Ovary (tissue), 9 donors: ENCODE data around the gene TMOD4. TPM values are rescaled to one million over a fixed set of nuclear protein-coding genes. Genes with fewer than 3 reads are reported as not detected.
A peak's percentile ranks its signal among the peaks of the same experiment; 100 is the strongest.
"Not testable (repeated sequence)": the region's sequence is repeated elsewhere in the genome, so short reads cannot be mapped to it uniquely, and the experiment has no call there.

Experiments used
- DNase-seq, 5 donors: peaks; one replicate each; pipeline ENCODE4 v3.0.0-alpha.2; 2019 to 2020
- H3K27ac ChIP-seq, 2 donors: fragments of 200-600 bp; one replicate each; pipeline versions ENCODE4 v1.5.1 to v1.8.0; 2019 to 2022
- H3K27me3 ChIP-seq: fragments of 200-600 bp; one replicate; pipeline ENCODE4 v1.8.0; 2022
- H3K36me3 ChIP-seq: fragments of 200-600 bp; sonication (generic); one replicate; pipeline ENCODE4 v1.5.1; 2019
- H3K4me1 ChIP-seq: one replicate; pipeline ENCODE4 v1.8.1; 2013; ENCODE audit warnings: mild to moderate bottlenecking, moderate library complexity; ENCODE audit not compliant: insufficient read depth
- H3K4me3 ChIP-seq: fragments of 200-600 bp; sonication (generic); one replicate; pipeline ENCODE4 v1.5.1; 2017
- H3K9me3 ChIP-seq, 2 donors: fragments of 200-600 bp in 1 of 2; sonication (generic) in 1 of 2; one replicate each; pipeline versions ENCODE4 v1.5.1 to v1.8.1; 2013 to 2019; ENCODE audit warnings: mild to moderate bottlenecking in 1 of 2, moderate library complexity in 1 of 2
- EP300 ChIP-seq: sonication (generic); formaldehyde crosslinking; IDR thresholded peaks from one replicate; pipeline ENCODE4 v1.6.1; 2017; ENCODE audit warnings: antibody characterized with exemption
- POLR2A ChIP-seq: fragments of 450-650 bp; IDR thresholded peaks from one replicate; pipeline ENCODE4 v1.6.1; 2017; ENCODE audit warnings: antibody characterized with exemption, mild to moderate bottlenecking, moderate library complexity
- WGBS, 3 donors: extraction: QIAGEN DNeasy Blood & Tissue Kit in 1 of 3; methylation state at CpG; one replicate each; pipeline versions ENCODE4 v1.1.5 to v1.1.7; 2013 to 2017; 5-methylcytosine and 5-hydroxymethylcytosine counted together
- intact Hi-C, 4 donors: fragments of 100-400 bp; cut with DNase I; formaldehyde crosslinking; loops; one replicate each; pipeline versions ENCODE4 v1.11.0 to v1.15.1; 2022 to 2023
- polyA plus RNA-seq, 2 donors: library from polyadenylated mRNA; stranded (reverse); fragments of 200-250 nt in 1 of 2; fragments of 350-450 nt in 1 of 2; fragmentation: Illumina TruSeq in 1 of 2; extraction: RNeasy Lipid Tissue Mini Kit (QIAGEN cat#74804) in 1 of 2; gene quantifications; one replicate each; pipeline ENCODE4 v1.2.3, GENCODE V29; 2013 to 2014
- total RNA-seq, 7 donors: library from RNA; depleted of rRNA in 2 of 7; stranded (reverse); fragments of >200 nt in 2 of 7; fragmentation: NEBNext Ultra II Directional in 3 of 7; extraction: Animal tissue kit (Norgen Biotek cat#: 25700) in 3 of 7; gene quantifications; one replicate each; pipeline versions ENCODE4 v1.1.0 to v1.2.4, GENCODE V29; 2016 to 2023
- TF ChIP-seq, protein P1 (sequence below), 3 donors: fragments of 450-650 bp in 2 of 3; fragments of 200-600 bp in 1 of 3; IDR thresholded peaks; one replicate each; pipeline versions ENCODE4 v1.5.1 to v1.8.0; 2016 to 2022; ENCODE audit warnings: antibody characterized with exemption in 3 of 3, mild to moderate bottlenecking in 1 of 3
- donor health status: DM: no; HTN: no; CAD: no; lungs with moderate emphysema.
- donor health status: DM: no; HTN: no; CAD: no.
- donor health status: Bipolar disorder and iron deficiency.
- donor health status: DM: yes; HTN: yes; CAD: no.
- donor health status: DM: no; HTN: no; CAD: no.
- donor health status: DM: yes; HTN: yes; CAD: no.

The TMOD4 gene
- total and polyA plus RNA-seq, 9 donors = 0.15 to 1.4 (median 0.72) TPM; not detected in 3

DNA sequence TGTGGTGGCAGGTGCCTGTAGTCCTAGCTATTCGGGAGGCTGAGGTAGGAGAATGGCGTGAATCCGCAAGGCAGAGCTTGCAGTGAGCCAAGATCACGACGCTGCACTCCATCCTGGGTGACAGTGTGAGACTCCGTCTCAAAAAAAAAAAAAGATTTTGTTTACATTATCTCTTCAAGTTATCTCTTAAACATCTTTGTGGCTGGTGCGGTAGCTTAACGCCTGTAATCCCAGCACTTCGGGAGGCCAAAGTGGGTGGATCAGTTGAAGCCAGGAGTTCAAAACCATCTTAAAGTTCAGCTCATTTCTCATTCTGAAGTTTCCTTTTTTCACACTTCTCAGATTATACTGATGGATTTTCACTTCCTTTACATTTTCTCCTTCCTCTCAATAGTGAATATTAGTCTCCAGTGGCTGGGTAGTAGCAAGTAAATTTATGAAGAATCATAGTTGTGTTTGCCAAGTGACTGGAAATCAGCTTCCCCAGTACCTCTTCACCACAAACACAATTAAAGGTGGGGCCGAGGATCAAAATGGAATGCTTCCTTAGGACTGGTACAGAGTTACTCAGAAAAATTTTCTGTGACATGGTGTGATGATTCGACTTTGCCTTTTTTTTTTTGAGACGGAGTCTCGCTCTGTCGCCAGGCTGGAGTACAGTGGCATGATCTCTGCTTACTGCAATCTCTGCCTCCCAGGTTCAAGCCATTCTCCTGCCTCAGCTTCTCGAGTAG, 36.4 kb upstream of the TMOD4 start:
- Histone ChIP-seq H3K4me3 (no peak overlapping the region), H3K9me3 (no peaks in the 10 kb centered on the region), H3K4me1 (no peaks in the 10 kb centered on the region), H3K36me3 (no peaks in the 10 kb centered on the region), H3K27me3 (no peaks in the 10 kb centered on the region), H3K27ac (no peak overlapping the region)
- DNase-seq = no peak
- intact Hi-C loops = no loop called here
- TF ChIP-seq POLR2A (no peak), EP300 (no peak)
- TF ChIP-seq, protein P1, sequence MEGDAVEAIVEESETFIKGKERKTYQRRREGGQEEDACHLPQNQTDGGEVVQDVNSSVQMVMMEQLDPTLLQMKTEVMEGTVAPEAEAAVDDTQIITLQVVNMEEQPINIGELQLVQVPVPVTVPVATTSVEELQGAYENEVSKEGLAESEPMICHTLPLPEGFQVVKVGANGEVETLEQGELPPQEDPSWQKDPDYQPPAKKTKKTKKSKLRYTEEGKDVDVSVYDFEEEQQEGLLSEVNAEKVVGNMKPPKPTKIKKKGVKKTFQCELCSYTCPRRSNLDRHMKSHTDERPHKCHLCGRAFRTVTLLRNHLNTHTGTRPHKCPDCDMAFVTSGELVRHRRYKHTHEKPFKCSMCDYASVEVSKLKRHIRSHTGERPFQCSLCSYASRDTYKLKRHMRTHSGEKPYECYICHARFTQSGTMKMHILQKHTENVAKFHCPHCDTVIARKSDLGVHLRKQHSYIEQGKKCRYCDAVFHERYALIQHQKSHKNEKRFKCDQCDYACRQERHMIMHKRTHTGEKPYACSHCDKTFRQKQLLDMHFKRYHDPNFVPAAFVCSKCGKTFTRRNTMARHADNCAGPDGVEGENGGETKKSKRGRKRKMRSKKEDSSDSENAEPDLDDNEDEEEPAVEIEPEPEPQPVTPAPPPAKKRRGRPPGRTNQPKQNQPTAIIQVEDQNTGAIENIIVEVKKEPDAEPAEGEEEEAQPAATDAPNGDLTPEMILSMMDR (IDR thresholded peaks at IDR 0.05) = no peak
- WGBS, 3 donors = 87 to 88% (median 87%) methylated on average over 15 of the region's 15 CpGs

DNA sequence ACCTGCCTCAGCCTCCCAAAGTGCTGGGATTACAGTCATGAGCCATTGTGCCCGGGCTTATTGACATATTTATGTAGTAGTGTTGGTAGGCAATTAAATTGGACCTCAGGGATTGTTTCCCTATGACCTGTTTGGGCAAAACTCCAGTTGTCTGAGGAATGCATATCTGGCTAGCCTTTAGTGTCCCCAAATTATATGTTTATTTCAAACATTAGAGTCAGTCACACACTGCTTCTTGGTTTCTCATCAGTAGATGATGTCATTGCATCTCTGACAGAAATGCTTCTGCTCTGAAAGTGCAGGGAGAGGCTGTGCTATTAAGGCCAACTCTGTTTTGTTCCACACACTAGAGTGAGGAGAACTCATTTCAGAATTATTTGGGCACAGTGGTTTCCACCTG, 35.0 kb upstream of the TMOD4 start:
- intact Hi-C loops = no loop called here
- WGBS, 3 donors = 76 to 82% (median 81%) methylated on average over 1 of the region's 1 CpG
- Histone ChIP-seq H3K4me3 (no peak overlapping the region), H3K36me3 (no peaks in the 10 kb centered on the region), H3K27me3 (no peaks in the 10 kb centered on the region), H3K27ac (no peak overlapping the region), H3K4me1 (no peaks in the 10 kb centered on the region), H3K9me3 (no peaks in the 10 kb centered on the region)
- DNase-seq = no peak
- TF ChIP-seq, protein P1 (IDR thresholded peaks at IDR 0.05) = no peak
- no peak for TF ChIP-seq EP300
- TF ChIP-seq POLR2A = no peak

DNA sequence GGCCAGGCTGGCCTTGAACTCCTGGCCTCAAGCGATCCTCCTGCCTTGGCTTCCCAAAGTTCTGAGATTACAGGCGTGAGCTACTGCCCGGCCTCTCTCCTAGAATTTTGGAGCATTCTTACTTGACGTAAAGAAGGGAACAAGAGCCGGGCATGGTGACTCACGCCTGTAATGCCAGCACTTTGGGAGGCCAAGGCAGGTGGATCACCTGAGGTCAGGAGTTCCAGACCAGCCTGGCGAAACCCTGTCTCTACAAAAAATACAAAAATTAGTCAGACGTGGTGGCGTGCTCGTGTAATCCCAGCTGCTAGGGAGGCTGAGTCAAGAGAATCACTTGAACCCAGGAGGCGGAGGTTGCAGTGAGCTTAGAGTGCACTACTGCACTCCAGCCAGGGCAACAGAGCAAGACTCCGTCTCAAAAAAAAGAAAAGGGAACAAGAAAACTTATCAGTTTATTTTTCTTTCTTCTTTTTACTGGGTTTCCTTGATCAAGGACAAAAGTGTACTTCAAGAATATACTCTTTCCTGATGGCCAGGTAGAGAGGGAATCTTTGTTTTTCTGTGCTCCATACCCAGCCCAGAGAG, 29.7 kb upstream of the TMOD4 start:
- H3K4me1 ChIP-seq, H3K9me3 ChIP-seq, H3K27ac ChIP-seq, intact Hi-C loops, DNase-seq, H3K36me3 ChIP-seq, H3K4me3 ChIP-seq, H3K27me3 ChIP-seq: not testable (repeated sequence)
- 84 to 89% (median 88%) methylated on average over 12 of the region's 12 CpGs for WGBS, 3 donors

DNA sequence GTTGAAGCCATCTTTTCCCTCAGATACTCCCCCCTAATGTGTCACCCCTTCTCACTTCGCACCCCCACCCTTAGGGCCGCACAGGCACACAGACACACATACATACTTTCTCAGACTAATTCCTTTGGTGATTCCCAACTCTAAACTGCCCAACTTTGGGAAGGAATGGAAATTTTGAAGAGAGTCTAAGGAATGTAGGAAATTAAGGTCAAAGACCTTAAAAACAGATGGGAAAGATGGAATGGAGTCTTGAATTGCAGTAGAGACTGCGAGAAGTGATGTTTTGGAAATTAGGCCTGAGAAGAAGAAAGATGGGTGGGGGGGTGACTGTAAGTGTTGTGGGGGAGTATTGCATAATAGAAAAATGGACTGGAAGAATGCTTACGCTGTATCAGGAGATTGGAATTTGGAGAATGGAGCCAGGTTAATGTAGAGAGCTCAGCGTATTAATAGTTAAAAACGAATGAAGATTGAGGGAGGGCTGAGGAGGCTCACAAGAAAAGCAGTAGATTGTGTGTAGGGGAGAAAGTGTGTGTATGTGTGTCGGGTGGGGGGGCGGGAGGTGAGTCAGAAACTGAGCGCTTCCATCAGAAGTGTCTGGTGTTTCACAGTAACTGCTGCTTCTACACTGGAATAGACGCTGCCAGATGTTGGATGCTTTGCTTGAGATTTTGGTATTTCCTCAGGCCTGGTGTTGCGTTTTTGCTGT, 24.2 kb upstream of the TMOD4 start:
- Histone ChIP-seq H3K27me3 (no peaks in the 10 kb centered on the region), H3K9me3 (no peaks in the 10 kb centered on the region), H3K36me3 (no peaks in the 10 kb centered on the region), H3K27ac (no peak overlapping the region), H3K4me3 (peak overlapping the region; percentile 76), H3K4me1 (peaks cover 6% of the 10 kb centered on the region)
- intact Hi-C loops = loop anchor here in 3 of 4 donors (5.0 to 10.0 kb wide), 3 partner anchors 52 to 125 kb away; partner anchors contain the start of genes PSMD4 (in 2 of the 3) and PI4KB (in 1 of the 3)
- TF ChIP-seq EP300 = no peak
- TF ChIP-seq, protein P1 (IDR thresholded peaks at IDR 0.05) = no peak
- no peak for TF ChIP-seq POLR2A
- peak in 1 of 5 donors; percentile 37 for DNase-seq
- 3 to 4% (median 3%) methylated on average over 11 of the region's 11 CpGs for WGBS, 3 donors
